GM12878 (cell line): ENCODE data around the gene MARCHF9. TPM values are rescaled to one million over a fixed set of nuclear protein-coding genes. Genes with fewer than 3 reads are reported as not detected.

Experiments used
- ATAC-seq: fragments of 200-7000 bp; cut with Tn5 transposase; 3 replicates; pipeline ENCODE4 v1.9.1; 2020; ENCODE audit warnings: mild to moderate bottlenecking, moderate library complexity
- BruUV-seq: library from RNA; stranded (reverse); fragments of 400-500 nt; replicated peaks from 2 replicates; lab custom pipeline; 2021; lab: Mats Ljungman, UMichigan
- CTCF ChIA-PET: fragments of 300-600 bp; sonication (Branson Sonifier 250); formaldehyde crosslinking; extraction: SDS; loops from one replicate; lab custom pipeline; 2021; ENCODE audit warnings: inconsistent platforms; lab: Yijun Ruan, JAX
- POLR2A ChIA-PET: fragments of 350-600 bp; formaldehyde crosslinking; extraction: SDS; loops from one replicate; lab custom pipeline; 2021; ENCODE audit warnings: inconsistent platforms; lab: Charles Lee
- RAD21 ChIA-PET: fragments of 300-600 bp; sonication (Branson Sonifier 250); formaldehyde crosslinking; loops from one replicate; lab custom pipeline; 2023; ENCODE audit warnings: antibody characterized with exemption; ENCODE audit not compliant: unreplicated experiment; lab: Charles Lee
- SMC1A ChIA-PET: fragments of 300-600 bp; sonication (Branson Sonifier 250); formaldehyde crosslinking; loops from one replicate; lab custom pipeline; 2023; ENCODE audit not compliant: unreplicated experiment, uncharacterized antibody; lab: Charles Lee
- DNase-seq: peaks from one replicate; pipeline ENCODE4 v3.0.0-alpha.2; 2011; ENCODE audit warnings: low read depth, low spot score
- FAIRE-seq: peaks from 3 replicates; lab custom pipeline; 2011; peaks lifted over from hg19 to GRCh38; lab: Jason Lieb, UNC
- H2AFZ ChIP-seq: 2 replicates; pipeline ENCODE4 v1.6.0; 2011; ENCODE audit warnings: low read depth, low read length, control low read depth; ENCODE audit not compliant: control insufficient read depth
- H3K27ac ChIP-seq: 2 replicates; pipeline ENCODE4 v1.5.1; 2011; ENCODE audit warnings: control low read depth; ENCODE audit not compliant: control insufficient read depth, insufficient read depth
- H3K27me3 ChIP-seq, 2 experiments: replicated peaks in 1 of 2; 2 replicates each; pipeline versions ENCODE4 v1.6.0 to v1.6.1; 2011; ENCODE audit warnings: low read length in 1 of 2; ENCODE audit not compliant: control insufficient read depth in 2 of 2, insufficient read depth in 2 of 2
- H3K36me3 ChIP-seq, 2 experiments: 2 replicates each; pipeline ENCODE4 v1.5.1; 2011; ENCODE audit warnings: low read length in 1 of 2; ENCODE audit not compliant: control insufficient read depth in 2 of 2, insufficient read depth in 2 of 2
- H3K4me1 ChIP-seq: 2 replicates; pipeline ENCODE4 v1.6.1; 2011; ENCODE audit warnings: mild to moderate bottlenecking, low read length, moderate library complexity, mixed read lengths; ENCODE audit not compliant: control insufficient read depth, insufficient read depth
- H3K4me2 ChIP-seq: 2 replicates; pipeline ENCODE4 v1.6.0; 2011; ENCODE audit warnings: control low read depth; ENCODE audit not compliant: control insufficient read depth, insufficient read depth
- H3K4me3 ChIP-seq: fragments of 200-600 bp; sonication (generic); 2 replicates; pipeline ENCODE4 v1.5.1; 2016
- H3K79me2 ChIP-seq: 2 replicates; pipeline ENCODE4 v1.6.0; 2011; ENCODE audit warnings: low read length; ENCODE audit not compliant: control insufficient read depth, insufficient read depth
- H3K9ac ChIP-seq: 2 replicates; pipeline ENCODE4 v1.8.0; 2011; ENCODE audit warnings: low read length, control low read depth, mixed read lengths; ENCODE audit not compliant: control insufficient read depth, insufficient read depth
- H3K9me3 ChIP-seq: replicated peaks from 3 replicates; pipeline ENCODE4 v1.5.1; 2011; ENCODE audit warnings: mild to moderate bottlenecking, low read length; ENCODE audit not compliant: control insufficient read depth, insufficient read depth
- H4K20me1 ChIP-seq: 2 replicates; pipeline ENCODE4 v1.6.0; 2011; ENCODE audit not compliant: control insufficient read depth, insufficient read depth
- E4F1 ChIP-seq: fragments of 450-650 bp; IDR thresholded peaks from 2 replicates; pipeline ENCODE4 v1.6.1; 2018; ENCODE audit warnings: borderline replicate concordance, mild to moderate bottlenecking; ENCODE audit not compliant: partially characterized antibody
- MYB ChIP-seq: fragments of 150-350 bp; IDR thresholded peaks from 2 replicates; pipeline ENCODE4 v1.6.1; 2014; ENCODE audit warnings: mild to moderate bottlenecking, low read depth, low read length, borderline replicate concordance
- SRF ChIP-seq, 2 experiments: IDR thresholded peaks; 2 replicates each; pipeline ENCODE4 v1.6.1; 2011; ENCODE audit warnings: low read depth in 2 of 2, low read length in 2 of 2, mild to moderate bottlenecking in 1 of 2, moderate library complexity in 1 of 2
- TCF7 ChIP-seq: IDR thresholded peaks from 2 replicates; pipeline ENCODE4 v1.6.1; 2014; ENCODE audit warnings: antibody characterized with exemption, borderline replicate concordance
- ZBED1 ChIP-seq: IDR thresholded peaks from 2 replicates; pipeline ENCODE4 v1.6.1; 2016; ENCODE audit warnings: borderline replicate concordance
- WGBS: methylation state at CpG from one replicate; pipeline ENCODE4 v1.1.6; 2016; ENCODE audit warnings: low lambda C conversion rate; ENCODE audit not compliant: insufficient replicate concordance, insufficient coverage; ENCODE audit errors: missing lambda C conversion rate; 5-methylcytosine and 5-hydroxymethylcytosine counted together
- in situ Hi-C: fragments of 300-500 bp; cut with MboI; formaldehyde crosslinking; loops from 9 replicates; pipeline ENCODE4 v1.14.3; 2018; ENCODE audit warnings: mixed read lengths
- intact Hi-C: fragments of 100-400 bp; cut with micrococcal nuclease; formaldehyde crosslinking; loops from one replicate; pipeline ENCODE4 v1.14.2; 2022; ENCODE audit not compliant: unreplicated experiment
- polyA plus RNA-seq, 11 experiments: library from polyadenylated mRNA; depleted of rRNA in 4 of 11; unstranded in 6 of 11; stranded (reverse) in 5 of 11; fragments of >200 nt; fragmentation: Nextera tagmentation in 4 of 11; fragmentation: Illumina TruSeq in 1 of 11; extraction: Ambion mirVana in 4 of 11; extraction: Trizol in 1 of 11; gene quantifications; 1 replicate in 1 of 11; 2 replicates in 10 of 11; pipeline versions ENCODE4 v1.2.1 to v1.2.3, GENCODE V29; 2011 to 2016; ENCODE audit warnings: inconsistent platforms in 2 of 11, missing spikeins in 2 of 11, low read depth in 1 of 11
- total RNA-seq, 4 experiments: library from RNA; depleted of rRNA in 3 of 4; stranded (reverse); fragments of >200 nt in 3 of 4; fragmentation: Illumina TruSeq in 1 of 4; extraction: Trizol in 1 of 4; gene quantifications; 2 replicates each; pipeline versions ENCODE4 v1.2.1 to v1.2.3, GENCODE V29; 2013 to 2021

The MARCHF9 gene
- total and polyA plus RNA-seq, 10 of the 15 experiments (the other 5 are each of a cell fraction or from before 2014, with no cell fraction given), result 2.4 to 29.3 (median 13.0) TPM

DNA sequence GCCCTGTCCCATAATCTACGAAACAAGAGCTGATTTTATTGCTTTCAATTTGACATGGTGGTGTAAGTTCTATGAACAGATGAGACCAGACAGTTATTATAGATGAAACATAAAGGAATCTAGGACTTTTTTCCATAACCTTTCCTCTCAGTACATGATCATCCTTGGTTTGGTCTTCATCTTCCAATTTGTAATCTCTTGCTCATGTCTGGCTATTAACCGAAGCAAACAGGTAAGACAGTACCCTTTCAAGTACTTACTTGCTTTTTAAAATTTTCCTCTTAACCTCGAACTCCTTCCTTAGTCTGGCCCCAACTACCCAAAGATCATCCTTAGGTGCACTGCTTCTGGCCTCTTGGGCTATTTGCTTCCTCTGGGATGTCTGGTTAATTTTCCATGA, 8.9 kb upstream of the MARCHF9 start:
- intact Hi-C loops (no loop called here), in situ Hi-C loops (no loop called here)
- ChIA-PET RAD21 (no interaction called here), POLR2A (interaction anchor here (0.5 to 3.0 kb wide), 2 partner anchors 10 to 25 kb away, joined by 3 to 19 read pairs; partner anchors contain the start of gene MARCHF9), SMC1A (interaction anchor here (2.4 kb wide), 1 partner anchor 10 kb away, joined by 14 read pairs; no protein-coding TSS in a partner anchor), CTCF (interaction anchor here (1.1 to 2.9 kb wide), 2 partner anchors 10 to 170 kb away, joined by 3 to 28 read pairs; no protein-coding TSS in a partner anchor)
- TF ChIP-seq TCF7, result no peak
- TF ChIP-seq SRF (IDR thresholded peaks at IDR 0.05; ENCODE audit: low read depth in 2 of 2, low read length in 2 of 2), result no peak
- no peak for TF ChIP-seq E4F1
- no peak for TF ChIP-seq MYB
- TF ChIP-seq ZBED1, result 0 out of 2 replicates have a peak, but pooled peaks have one; percentile 8
- H3K4me3 ChIP-seq, result peak overlapping the region; percentile 91
- H3K79me2 ChIP-seq, result peaks cover 34% of the 10 kb centered on the region
- H3K36me3 ChIP-seq, result peaks cover 6 to 7% of the 10 kb centered on the region in 2 experiments
- H4K20me1 ChIP-seq, result no peaks in the 10 kb centered on the region
- H3K27ac ChIP-seq, result no peak overlapping the region
- WGBS, result 61% methylated on average over 3 of the region's 3 CpGs
- no peak overlapping the region for H2AFZ ChIP-seq
- no peaks in the 10 kb centered on the region for H3K9me3 ChIP-seq
- ATAC-seq, result no peak
- peak overlapping the region; percentile 84 for H3K4me2 ChIP-seq
- H3K4me1 ChIP-seq, result peaks cover 21% of the 10 kb centered on the region
- H3K9ac ChIP-seq, result peak overlapping the region; percentile 93; the same call in 1 of the 2 replicates
- FAIRE-seq, result no peak
- no peak for DNase-seq
- BruUV-seq, result no TSS peak
- no peaks in the 10 kb centered on the region for H3K27me3 ChIP-seq
